T-helper 2 cell treated with Interferon-gamma antibody and Interleukin-4, amounts not matched to agents 100 ng/mL and 5 ng/mL, for 36 hours (primary cell): ENCODE results near the gene PTPRD. TPM values are rescaled to one million over a fixed set of nuclear protein-coding genes. Genes with fewer than 3 reads are reported as not detected.

Experiments
- intact Hi-C: fragments of 100-400 bp; cut with micrococcal nuclease; formaldehyde crosslinking; loops from one replicate; pipeline ENCODE4 v1.15.1; 2023
- total RNA-seq: library from RNA; stranded (reverse); gene quantifications from 2 replicates; pipeline ENCODE4 v1.2.3, GENCODE V29; 2022

PTPRD gene
- total RNA-seq, 1 donor from 2014 or later: not detected

- intact Hi-C loops: no loop called here
These were observed 1810.6 kb downstream of the PTPRD start for GRCh38 chr9:8802242-8802641.

GRCh38 chr9:8800196-8800595, 1812.6 kb downstream of the PTPRD start:
- intact Hi-C loops: no loop called here

- intact Hi-C loops: no loop called here
These were observed 1813.2 kb downstream of the PTPRD start for GRCh38 chr9:8799615-8800014.

- intact Hi-C loops: no loop called here
These were observed 1813.6 kb downstream of the PTPRD start for GRCh38 chr9:8799206-8799605.

- intact Hi-C loops: no loop called here
These were observed 1828.0 kb downstream of the PTPRD start for GRCh38 chr9:8784838-8785237.

GRCh38 chr9:8783941-8784340, 1828.9 kb downstream of the PTPRD start:
- intact Hi-C loops: no loop called here

- intact Hi-C loops: no loop called here
These were observed 1830.6 kb downstream of the PTPRD start for GRCh38 chr9:8782237-8782636.

GRCh38 chr9:8781458-8781857, 1831.3 kb downstream of the PTPRD start:
- intact Hi-C loops: no loop called here

GRCh38 chr9:8780386-8780785, 1832.4 kb downstream of the PTPRD start:
- intact Hi-C loops: no loop called here

GRCh38 chr9:8779478-8779877, 1833.3 kb downstream of the PTPRD start:
- intact Hi-C loops: no loop called here

GRCh38 chr9:8778356-8778755, 1834.4 kb downstream of the PTPRD start:
- intact Hi-C loops: no loop called here

GRCh38 chr9:8772302-8772701, 1840.5 kb downstream of the PTPRD start:
- intact Hi-C loops: no loop called here

GRCh38 chr9:8769153-8769552, 1843.6 kb downstream of the PTPRD start:
- intact Hi-C loops: no loop called here

GRCh38 chr9:8766096-8766495, 1846.7 kb downstream of the PTPRD start:
- intact Hi-C loops: no loop called here

- intact Hi-C loops: no loop called here
These were observed 1848.8 kb downstream of the PTPRD start for GRCh38 chr9:8764051-8764450.

GRCh38 chr9:8762479-8763085, 1850.2 kb downstream of the PTPRD start:
- intact Hi-C loops: no loop called here

GRCh38 chr9:8760000-8760767, 1852.6 kb downstream of the PTPRD start:
- intact Hi-C loops: no loop called here

GRCh38 chr9:8757881-8758280, 1854.9 kb downstream of the PTPRD start:
- intact Hi-C loops: no loop called here

GRCh38 chr9:8754751-8755150, 1858.1 kb downstream of the PTPRD start:
- intact Hi-C loops: no loop called here

- intact Hi-C loops: no loop called here
These were observed 1861.3 kb downstream of the PTPRD start for GRCh38 chr9:8751406-8751930.

GRCh38 chr9:8750639-8751051, 1862.2 kb downstream of the PTPRD start:
- intact Hi-C loops: no loop called here

GRCh38 chr9:8745347-8745746, 1867.5 kb downstream of the PTPRD start:
- intact Hi-C loops: no loop called here

- intact Hi-C loops: no loop called here
These were observed 1873.9 kb downstream of the PTPRD start for GRCh38 chr9:8738945-8739344.
